ENCODE results near the gene TACC2. TPM values are rescaled to one million over a fixed set of nuclear protein-coding genes. Genes with fewer than 3 reads are reported as not detected.

TACC2 gene
- total and polyA plus RNA-seq, 2 experiments from 2014 or later: 30.8 to 35.9 TPM

- TF ChIP-seq CTCF (conservative IDR thresholded peaks at IDR 0.05; ENCODE audit: low read depth in 2 of 2) (no peak), STAT1 (IDR thresholded peaks at IDR 0.05; ENCODE audit: unreplicated experiment) (no peak), REST (IDR thresholded peaks at IDR 0.05; ENCODE audit: unreplicated experiment) (no peak), ETS1 (IDR thresholded peaks at IDR 0.05) (no peak), NANOG (IDR thresholded peaks at IDR 0.05; ENCODE audit: borderline replicate concordance) (no peak), POLR2AphosphoS5 (IDR thresholded peaks at IDR 0.05; ENCODE audit: low read depth) (no peak), JUNB (IDR thresholded peaks at IDR 0.05; ENCODE audit: unreplicated experiment) (no peak), ZNF331 (CRISPR knock-in tag; IDR thresholded peaks at IDR 0.05; ENCODE audit: low read depth) (no peak), CREB1 (CRISPR knock-in tag; IDR thresholded peaks at IDR 0.05; ENCODE audit: low read depth) (no peak), EZH2phosphoT487 (IDR thresholded peaks at IDR 0.05; ENCODE audit: unreplicated experiment) (no peak)
These were observed 41.2 kb downstream of the TACC2 start (continued) for GRCh38 chr10:122030200-122030552.

- no peaks in the 10 kb centered on the region for H4K20me1 ChIP-seq (replicated peaks; ENCODE audit: insufficient read depth)
- Mint-ChIP-seq H3K36me3 (ENCODE audit: low read depth) (no peaks in the 10 kb centered on the region), H3K27me3 (ENCODE audit: insufficient read depth, low read depth, poor library complexity) (peaks cover 4% of the 10 kb centered on the region), H3K4me3 (no peak overlapping the region), H3K9me3 (no peaks in the 10 kb centered on the region; the same call in 2 of the 3 replicates), H3K27ac (no peak overlapping the region), H3K4me1 (no peaks in the 10 kb centered on the region; the same call in 2 of the 3 replicates)
- H3K27ac ChIP-seq (ENCODE audit: low read depth): no peak overlapping the region
- H3K79me2 ChIP-seq (replicated peaks; ENCODE audit: insufficient read depth): no peaks in the 10 kb centered on the region
- no peak overlapping the region for H3K4me2 ChIP-seq
- H3K27me3 ChIP-seq (ENCODE audit: insufficient read depth): no peaks in the 10 kb centered on the region
- H3K9me2 ChIP-seq (ENCODE audit: insufficient read depth): no peaks in the 10 kb centered on the region; the same call in 1 of the 2 replicates
- ATAC-seq: no peak
- no peaks in the 10 kb centered on the region for H3K4me1 ChIP-seq (ENCODE audit: insufficient read depth)
- H3F3A ChIP-seq (replicated peaks; ENCODE audit: low read depth): no peaks in the 10 kb centered on the region
- 0 out of 2 replicates have a peak overlapping the region, but pooled peaks have one; percentile 23 for H2AFZ ChIP-seq
- H3K36me3 ChIP-seq (ENCODE audit: insufficient read depth): no peaks in the 10 kb centered on the region
- no peak for DNase-seq (ENCODE audit: low spot score)
- H3K4me3 ChIP-seq: no peak overlapping the region
- no peak for TF ChIP-seq CREB1 (CRISPR knock-in tag; IDR thresholded peaks at IDR 0.05; ENCODE audit: low read depth)
- TF ChIP-seq ZNF462 (CRISPR knock-in tag; IDR thresholded peaks at IDR 0.05): no peak
- TF ChIP-seq ZNF331 (CRISPR knock-in tag; IDR thresholded peaks at IDR 0.05; ENCODE audit: low read depth): no peak
These were observed 44.4 kb downstream of the TACC2 start for GRCh38 chr10:122033224-122033926.
